Endothelial cell of umbilical vein (primary cell): ENCODE measurements around the gene RNF214. TPM values are rescaled to one million over a fixed set of nuclear protein-coding genes. Genes with fewer than 3 reads are reported as not detected.
"Not testable (repeated sequence)": the region's sequence is repeated elsewhere in the genome, so short reads cannot be mapped to it uniquely, and the experiment has no call there.

ENCODE experiments used
- BruUV-seq: library from RNA; stranded (reverse); fragments of 400-500 nt; replicated peaks from 2 replicates; lab custom pipeline; 2021; lab: Mats Ljungman, UMichigan
- CTCF ChIA-PET: fragments of 300-600, 350-600 bp; sonication (Branson Sonifier 250); formaldehyde crosslinking; loops from one replicate; lab custom pipeline; 2021; ENCODE audit warnings: antibody characterized with exemption, inconsistent platforms; lab: Charles Lee
- POLR2A ChIA-PET: fragments of 300-600, 350-600 bp; sonication (Branson Sonifier 250); formaldehyde crosslinking; loops from one replicate; lab custom pipeline; 2021; ENCODE audit warnings: antibody characterized with exemption, inconsistent platforms; lab: Charles Lee
- DNase-seq: peaks from one replicate; pipeline ENCODE4 v3.0.0-alpha.2; 2011; ENCODE audit warnings: low read depth, low spot score
- FAIRE-seq: peaks from 2 replicates; lab custom pipeline; 2011; peaks lifted over from hg19 to GRCh38; lab: Jason Lieb, UNC
- H2AFZ ChIP-seq: 2 replicates; pipeline ENCODE4 v1.6.0; 2012; ENCODE audit warnings: low read depth, low read length, control low read depth, inconsistent platforms
- H3K27ac ChIP-seq: 2 replicates; pipeline ENCODE4 v1.5.1; 2011; ENCODE audit warnings: low read depth, mild to moderate bottlenecking, control low read depth, low read length, moderate library complexity; ENCODE audit not compliant: insufficient read depth
- H3K27me3 ChIP-seq, 2 experiments: 2 replicates each; pipeline versions ENCODE4 v1.6.0 to v1.6.1; 2011; ENCODE audit warnings: low read length in 2 of 2, mixed read lengths in 1 of 2; ENCODE audit not compliant: control insufficient read depth in 2 of 2, insufficient read depth in 2 of 2
- H3K36me3 ChIP-seq, 2 experiments: 2 replicates in 1 of 2; 3 replicates in 1 of 2; pipeline ENCODE4 v1.5.1; 2011; ENCODE audit warnings: low read length in 2 of 2, mild to moderate bottlenecking in 1 of 2, moderate library complexity in 1 of 2; ENCODE audit not compliant: control insufficient read depth in 2 of 2, insufficient read depth in 2 of 2; ENCODE audit errors: extremely low read depth in 1 of 2
- H3K4me1 ChIP-seq: 3 replicates; pipeline ENCODE4 v1.5.1; 2011; ENCODE audit warnings: mild to moderate bottlenecking, low read length; ENCODE audit not compliant: control insufficient read depth, insufficient read depth; ENCODE audit errors: extremely low read depth
- H3K4me2 ChIP-seq: 2 replicates; pipeline ENCODE4 v1.6.1; 2011; ENCODE audit warnings: low read length, control low read depth, mixed read lengths; ENCODE audit not compliant: insufficient read depth
- H3K4me3 ChIP-seq, 3 experiments: fragments of 200-600 bp in 1 of 3; sonication (generic), shearing (Covaris generic) in 1 of 3; replicated peaks in 1 of 3; 2 replicates each; pipeline ENCODE4 v1.5.1; 2011 to 2016; ENCODE audit warnings: control low read depth in 3 of 3, low read length in 3 of 3, mild to moderate bottlenecking in 2 of 3, inconsistent platforms in 1 of 3, low read depth in 1 of 3, moderate library complexity in 1 of 3; ENCODE audit not compliant: insufficient read depth in 1 of 3
- H3K79me2 ChIP-seq: 2 replicates; pipeline ENCODE4 v1.6.0; 2012; ENCODE audit warnings: low read length, inconsistent platforms; ENCODE audit not compliant: control insufficient read depth, insufficient read depth
- H3K9ac ChIP-seq: replicated peaks from 2 replicates; pipeline ENCODE3; 2011; ENCODE audit warnings: low read length, control low read depth; ENCODE audit not compliant: insufficient read depth; ENCODE audit errors: extremely low read depth
- H3K9me1 ChIP-seq: replicated peaks from 3 replicates; pipeline ENCODE4 v1.6.0; 2011; ENCODE audit warnings: mild to moderate bottlenecking, low read length; ENCODE audit not compliant: control insufficient read depth, insufficient read depth; ENCODE audit errors: extremely low read depth
- H3K9me3 ChIP-seq: replicated peaks from 2 replicates; pipeline ENCODE4 v1.5.1; 2012; ENCODE audit warnings: low read length, inconsistent platforms; ENCODE audit not compliant: control insufficient read depth, insufficient read depth
- H4K20me1 ChIP-seq: replicated peaks from 2 replicates; pipeline ENCODE3; 2011; ENCODE audit warnings: mild to moderate bottlenecking, low read length; ENCODE audit not compliant: control insufficient read depth, insufficient read depth; ENCODE audit errors: extremely low read depth
- GATA2 ChIP-seq: IDR thresholded peaks from 2 replicates; pipeline ENCODE4 v1.7.0; 2011; ENCODE audit warnings: low read depth, mild to moderate bottlenecking, moderate library complexity, mixed read lengths, low read length; ENCODE audit not compliant: insufficient read length, insufficient read depth
- POLR2AphosphoS5 ChIP-seq: IDR thresholded peaks from 2 replicates; pipeline ENCODE4 v1.6.1; 2012; ENCODE audit warnings: low read depth, mild to moderate bottlenecking, control low read depth, low read length, moderate library complexity; ENCODE audit not compliant: insufficient read depth
- dilution Hi-C: fragments of 300-500 bp; cut with MboI; formaldehyde crosslinking; loops from one replicate; pipeline ENCODE4 v1.15.0; 2019; ENCODE audit warnings: low sequenced_read_pairs; ENCODE audit not compliant: extremely low pct_ligation_motif_present
- intact Hi-C: fragments of 100-400 bp; cut with micrococcal nuclease; formaldehyde crosslinking; loops from one replicate; pipeline ENCODE4 v1.10.0; 2022
- polyA plus RNA-seq, 4 experiments: library from polyadenylated mRNA; depleted of rRNA in 3 of 4; stranded (reverse) in 3 of 4; unstranded in 1 of 4; fragments of >200 nt; gene quantifications; 2 replicates each; pipeline versions ENCODE4 v1.2.1 to v1.2.3, GENCODE V29; 2011 to 2012; ENCODE audit warnings: missing spikeins in 1 of 4
- total RNA-seq: library from RNA; stranded (reverse); gene quantifications from 2 replicates; pipeline ENCODE4 v1.2.3, GENCODE V29; 2021
- TF ChIP-seq, protein P1 (sequence below): IDR thresholded peaks from 2 replicates; pipeline ENCODE4 v1.6.1; 2011; ENCODE audit not compliant: insufficient read depth, insufficient read length

The RNF214 gene
- total and polyA plus RNA-seq, 2 donors (not counting 3 experiments of a cell fraction or from before 2014, with no cell fraction given): 24.3 to 28.2 TPM

DNA sequence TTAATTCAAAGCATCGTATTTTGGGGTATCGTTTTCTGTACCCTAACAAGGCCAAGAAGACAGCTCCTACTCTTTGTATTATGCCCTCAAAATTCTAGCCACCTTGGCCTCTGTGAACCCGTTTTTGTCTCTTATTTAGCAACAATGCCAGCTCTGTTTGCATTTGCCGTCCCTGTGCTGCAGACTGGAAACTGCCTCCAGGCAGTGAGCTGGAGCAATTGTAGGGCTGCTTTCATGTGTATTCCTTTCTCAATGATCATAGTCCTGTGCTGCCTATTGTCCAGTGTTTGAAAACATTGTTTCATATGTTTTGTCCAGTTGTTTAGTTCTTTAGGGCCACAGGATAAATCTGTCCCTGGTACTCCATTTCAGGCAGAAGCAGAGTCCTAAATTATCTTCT is 38.7 kb downstream of the RNF214 start:
- ChIA-PET CTCF (interaction anchor here (1.9 kb wide), 1 partner anchor 10 kb away, joined by 4 read pairs; no protein-coding TSS in a partner anchor), POLR2A (no interaction called here)
- H3K4me3 ChIP-seq: no peak overlapping the region
- no peak overlapping the region for H3K27ac ChIP-seq
- no peak for FAIRE-seq
- H3K36me3 ChIP-seq: no peaks in the 10 kb centered on the region
- H3K4me1 ChIP-seq: no peaks in the 10 kb centered on the region
- H3K27me3 ChIP-seq: no peaks in the 10 kb centered on the region
- no peak overlapping the region for H3K4me2 ChIP-seq
- no peak overlapping the region for H2AFZ ChIP-seq
- no peak for DNase-seq
- TF ChIP-seq, protein P1, sequence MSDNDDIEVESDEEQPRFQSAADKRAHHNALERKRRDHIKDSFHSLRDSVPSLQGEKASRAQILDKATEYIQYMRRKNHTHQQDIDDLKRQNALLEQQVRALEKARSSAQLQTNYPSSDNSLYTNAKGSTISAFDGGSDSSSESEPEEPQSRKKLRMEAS: no peak
- TF ChIP-seq GATA2 (no peak), POLR2AphosphoS5 (no peak)
- H3K9ac ChIP-seq: no peak overlapping the region
- BruUV-seq: no TSS peak
- intact Hi-C loops (no loop called here), dilution Hi-C loops (no loop called here)
- no peaks in the 10 kb centered on the region for H3K79me2 ChIP-seq
- H4K20me1 ChIP-seq: no peaks in the 10 kb centered on the region
- no peaks in the 10 kb centered on the region for H3K9me1 ChIP-seq
- H3K9me3 ChIP-seq: no peaks in the 10 kb centered on the region

DNA sequence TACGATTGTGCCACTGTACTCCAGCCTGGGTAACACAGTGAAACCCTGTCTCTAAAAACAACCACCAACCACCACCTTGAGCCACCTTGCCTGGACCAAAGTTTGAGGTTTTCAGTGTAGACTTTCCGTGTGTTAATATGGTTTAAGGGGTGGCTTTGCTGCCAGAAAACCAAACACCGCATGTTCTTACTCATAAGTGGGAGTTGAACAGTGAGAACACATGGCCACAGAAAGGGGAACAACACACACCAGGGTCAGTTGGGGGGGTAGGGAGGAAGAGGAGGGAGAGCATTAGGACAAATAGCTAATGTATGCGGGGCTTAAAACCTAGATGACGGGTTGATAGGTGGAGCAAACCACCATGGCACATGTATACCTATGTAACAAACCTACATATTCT is 39.7 kb downstream of the RNF214 start:
- H3K36me3 ChIP-seq, BruUV-seq, POLR2A ChIA-PET, H3K79me2 ChIP-seq, H4K20me1 ChIP-seq, H3K4me1 ChIP-seq, H3K9me3 ChIP-seq, H2AFZ ChIP-seq, H3K9ac ChIP-seq, intact Hi-C loops, H3K27ac ChIP-seq, H3K4me3 ChIP-seq, dilution Hi-C loops, H3K27me3 ChIP-seq, DNase-seq, H3K4me2 ChIP-seq, FAIRE-seq, H3K9me1 ChIP-seq: not testable (repeated sequence)
- CTCF ChIA-PET: interaction anchor here (1.9 kb wide), 1 partner anchor 9 kb away, joined by 4 read pairs; no protein-coding TSS in a partner anchor
